ENCODE measurements around the gene CYP26C1. TPM values are rescaled to one million over a fixed set of nuclear protein-coding genes. Genes with fewer than 3 reads are reported as not detected.

CYP26C1 gene
- total RNA-seq, 1 experiment from 2014 or later, result 0.45 TPM

- Mint-ChIP-seq H3K36me3 (ENCODE audit: insufficient read depth, unreplicated experiment) (peaks cover 5% of the 10 kb centered on the region), H3K9me3 (ENCODE audit: low read depth, unreplicated experiment) (no peaks in the 10 kb centered on the region), H3K27ac (ENCODE audit: unreplicated experiment) (no peak overlapping the region), H3K27me3 (ENCODE audit: unreplicated experiment) (peaks cover 16% of the 10 kb centered on the region), H3K4me1 (ENCODE audit: low read depth, unreplicated experiment) (no peaks in the 10 kb centered on the region), H3K4me3 (ENCODE audit: low read depth, unreplicated experiment) (no peak overlapping the region)
- intact Hi-C loops (cut with micrococcal nuclease; ENCODE audit: unreplicated experiment), result loop anchor here (1.0 kb wide), 1 partner anchor 172 kb away; no protein-coding TSS in a partner anchor
- BruUV-seq (replicated peaks), result no TSS peak
- TF ChIP-seq CTCF (IDR thresholded peaks at IDR 0.05; ENCODE audit: unreplicated experiment), result peak; percentile 29
- peak; percentile 75 for DNase-seq
- CTCF ChIA-PET, result interaction anchor here (0.6 to 1.5 kb wide), 3 partner anchors 9 to 19 kb away, joined by 3 to 5 read pairs (median 3); no protein-coding TSS in a partner anchor
Observed at GRCh38 chr10:93115661-93116383, 55.2 kb downstream of the CYP26C1 start.

Other genes with a start within 250 kb of the CYP26C1 start
- gene EXOC6, start 212.3 kb upstream of the CYP26C1 start, total RNA-seq (2022), result 19.2 TPM in 2 replicates
- 0.98 and 2.1 TPM in 2 replicates for gene CYP26A1, start 13.1 kb downstream of the CYP26C1 start, total RNA-seq (2022)